ENCODE results near the gene MROH9. TPM values are rescaled to one million over a fixed set of nuclear protein-coding genes. Genes with fewer than 3 reads are reported as not detected.

The MROH9 gene
- total and polyA plus RNA-seq, 2 of the 8 experiments (the other 6 are each of a cell fraction or from before 2014, with no cell fraction given) = not detected

- no peak for TF ChIP-seq CTCF (IDR thresholded peaks at IDR 0.05; ENCODE audit: control extremely low read depth in 1 of 3, insufficient read depth in 1 of 3, low read depth in 1 of 3, low read length in 3 of 3)
- no peak for TF ChIP-seq EP300 (IDR thresholded peaks at IDR 0.05; ENCODE audit: borderline replicate concordance in 1 of 2, low read depth in 2 of 2, low read length in 2 of 2)
- TF ChIP-seq HDAC6 (IDR thresholded peaks at IDR 0.05; ENCODE audit: low read depth, low read length) = no peak
- TF ChIP-seq KDM4A (IDR thresholded peaks at IDR 0.05; ENCODE audit: low read depth, low read length, severe bottlenecking) = no peak
- TF ChIP-seq PHF8 (conservative IDR thresholded peaks at IDR 0.05; ENCODE audit: low read depth, low read length) = no peak
Observed at GRCh38 chr1:170993717-170994116, 58.4 kb downstream of the MROH9 start (continued).
